ENCODE data around the gene SHISAL2A.

DNA sequence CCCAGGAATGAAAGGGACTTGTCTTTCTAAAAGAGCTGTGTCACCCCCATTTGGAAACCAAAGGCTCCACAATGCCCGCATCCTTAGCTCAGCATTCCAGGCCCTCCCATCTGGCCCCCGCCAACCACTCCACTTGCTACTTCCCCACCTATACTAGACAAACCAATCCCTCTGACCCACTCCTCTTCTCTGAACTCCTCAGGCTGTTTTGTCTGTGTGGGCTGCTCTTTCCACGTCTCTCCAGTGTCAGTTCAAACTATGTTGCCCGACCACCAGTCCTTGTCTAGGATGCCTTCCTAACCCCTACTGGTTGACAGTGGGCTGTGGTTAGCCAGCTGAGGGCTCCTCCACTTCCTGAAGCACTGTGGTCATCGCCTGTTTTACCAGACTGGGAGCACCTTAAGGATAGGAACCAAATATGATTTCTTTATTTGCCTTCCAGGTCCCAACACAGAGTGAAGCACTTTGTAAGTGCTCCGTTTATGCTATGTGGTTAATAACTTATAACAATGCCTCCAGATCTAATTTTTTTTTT lies 73.2 kb downstream of the SHISAL2A start:
- no peak for TF ChIP-seq EP300 (IDR thresholded peaks at IDR 0.05; ENCODE audit: borderline replicate concordance)
- no peak for TF ChIP-seq RAD21 (IDR thresholded peaks at IDR 0.05; ENCODE audit: low read depth)
- TF ChIP-seq EGR1 (IDR thresholded peaks at IDR 0.05) = no peak
